Breast epithelium (tissue), 4 donors: ENCODE results near the gene DNAI7. TPM values are rescaled to one million over a fixed set of nuclear protein-coding genes. Genes with fewer than 3 reads are reported as not detected.

Source experiments
- DNase-seq, 2 donors: peaks; one replicate each; pipeline ENCODE4 v3.0.0-alpha.2; 2019; ENCODE audit warnings: low spot score in 2 of 2
- H3K27ac ChIP-seq, 2 donors: fragments of 200-600 bp; sonication (generic) in 1 of 2; one replicate each; pipeline ENCODE4 v1.5.1; 2016 to 2019; ENCODE audit warnings: mild to moderate bottlenecking in 1 of 2
- H3K27me3 ChIP-seq, 2 donors: fragments of 200-600 bp; sonication (generic) in 1 of 2; one replicate each; pipeline versions ENCODE4 v1.5.1 to v1.6.0; 2017 to 2019; ENCODE audit warnings: control low read depth in 1 of 2, mild to moderate bottlenecking in 1 of 2
- H3K36me3 ChIP-seq: fragments of 200-600 bp; one replicate; pipeline ENCODE4 v1.5.1; 2019
- H3K4me1 ChIP-seq, 2 donors: fragments of 200-600 bp; sonication (generic); one replicate each; pipeline ENCODE4 v1.5.1; 2016 to 2019; ENCODE audit warnings: control low read depth in 1 of 2
- H3K4me3 ChIP-seq, 3 donors: fragments of 200-600 bp; sonication (generic); 1 replicate in 2 of 3; 2 replicates in 1 of 3; pipeline ENCODE4 v1.5.1; 2016 to 2019; ENCODE audit warnings: mild to moderate bottlenecking in 3 of 3, moderate library complexity in 2 of 3
- H3K9me3 ChIP-seq, 2 donors: fragments of 200-600 bp; sonication (generic) in 1 of 2; one replicate each; pipeline ENCODE4 v1.5.1; 2016 to 2019; ENCODE audit warnings: control low read depth in 1 of 2
- CTCF ChIP-seq, 3 donors: fragments of 450-650 bp; IDR thresholded peaks; one replicate each; pipeline ENCODE4 v1.5.1; 2016 to 2017; ENCODE audit warnings: antibody characterized with exemption in 3 of 3, mild to moderate bottlenecking in 3 of 3, moderate library complexity in 3 of 3
- POLR2A ChIP-seq: fragments of 450-650 bp; IDR thresholded peaks from one replicate; pipeline ENCODE4 v1.6.1; 2016; ENCODE audit warnings: antibody characterized with exemption, mild to moderate bottlenecking, moderate library complexity
- POLR2AphosphoS5 ChIP-seq, 3 donors: sonication (generic); formaldehyde crosslinking; IDR thresholded peaks; one replicate each; pipeline ENCODE4 v1.6.1; 2017; ENCODE audit warnings: antibody characterized with exemption in 3 of 3
- intact Hi-C: fragments of 100-400 bp; cut with DNase I; formaldehyde crosslinking; loops from one replicate; pipeline ENCODE4 v1.15.1; 2023; ENCODE audit warnings: low total_unique reads
- total RNA-seq, 3 donors: library from RNA; depleted of rRNA; stranded (reverse); fragments of >200 nt; gene quantifications; one replicate each; pipeline ENCODE4 v1.1.0, GENCODE V29; 2016

DNAI7 gene
- total RNA-seq, 3 donors from 2014 or later: 1.1 to 4.2 (median 2.0) TPM

GRCh38 chr12:25207411-25207810 lies 12.5 kb upstream of the DNAI7 start:
- Histone ChIP-seq H3K36me3 (peaks cover 4% of the 10 kb centered on the region), H3K4me3 (no peak overlapping the region), H3K27ac (no peak overlapping the region), H3K9me3 (no peaks in the 10 kb centered on the region), H3K27me3 (no peaks in the 10 kb centered on the region), H3K4me1 (no peaks in the 10 kb centered on the region)
- TF ChIP-seq POLR2AphosphoS5 (IDR thresholded peaks at IDR 0.05): no peak
- TF ChIP-seq CTCF (IDR thresholded peaks at IDR 0.05): no peak
- TF ChIP-seq POLR2A: no peak
- DNase-seq: no peak
- intact Hi-C loops: no loop called here

- H3K27me3 ChIP-seq: no peaks in the 10 kb centered on the region
- DNase-seq: no peak
- intact Hi-C loops: loop anchor here (5.0 kb wide), 1 partner anchor 795 kb away; no protein-coding TSS in a partner anchor
- H3K36me3 ChIP-seq: no peaks in the 10 kb centered on the region
- H3K4me3 ChIP-seq: no peak overlapping the region
- TF ChIP-seq CTCF (IDR thresholded peaks at IDR 0.05): no peak
- no peak for TF ChIP-seq POLR2A
- no peak for TF ChIP-seq POLR2AphosphoS5 (IDR thresholded peaks at IDR 0.05)
- H3K27ac ChIP-seq: no peak overlapping the region
- no peaks in the 10 kb centered on the region for H3K9me3 ChIP-seq
- H3K4me1 ChIP-seq: no peaks in the 10 kb centered on the region
These were observed 7.2 kb upstream of the DNAI7 start for GRCh38 chr12:25202137-25202536.

- TF ChIP-seq POLR2A: no peak
- intact Hi-C loops: loop anchor here (5.0 kb wide), 1 partner anchor 793 kb away; no protein-coding TSS in a partner anchor
- H3K9me3 ChIP-seq: no peaks in the 10 kb centered on the region
- H3K36me3 ChIP-seq: no peaks in the 10 kb centered on the region
- no peaks in the 10 kb centered on the region for H3K4me1 ChIP-seq
- H3K27me3 ChIP-seq: no peaks in the 10 kb centered on the region
- DNase-seq: no peak
- H3K4me3 ChIP-seq: no peak overlapping the region
- H3K27ac ChIP-seq: no peak overlapping the region
These were observed 5.7 kb upstream of the DNAI7 start for GRCh38 chr12:25200703-25201102.

- Histone ChIP-seq H3K36me3 (no peaks in the 10 kb centered on the region), H3K4me3 (no peak overlapping the region), H3K4me1 (peaks cover 0 to 4% of the 10 kb centered on the region in 2 donors), H3K27ac (no peak overlapping the region), H3K9me3 (no peaks in the 10 kb centered on the region), H3K27me3 (no peaks in the 10 kb centered on the region)
- TF ChIP-seq POLR2A (no peak), CTCF (IDR thresholded peaks at IDR 0.05) (no peak), POLR2AphosphoS5 (IDR thresholded peaks at IDR 0.05) (no peak)
- intact Hi-C loops: no loop called here
- DNase-seq: no peak
These were observed 2.6 kb upstream of the DNAI7 start for GRCh38 chr12:25197608-25198007.

GRCh38 chr12:25194722-25195055 lies 271 bp downstream of the DNAI7 start:
- no peak for DNase-seq
- H3K36me3 ChIP-seq: no peaks in the 10 kb centered on the region
- no peaks in the 10 kb centered on the region for H3K9me3 ChIP-seq
- peaks cover 0 to 4% of the 10 kb centered on the region in 2 donors for H3K4me1 ChIP-seq
- intact Hi-C loops: no loop called here
- TF ChIP-seq CTCF (IDR thresholded peaks at IDR 0.05): no peak
- TF ChIP-seq POLR2AphosphoS5 (IDR thresholded peaks at IDR 0.05): no peak
- TF ChIP-seq POLR2A: no peak
- no peaks in the 10 kb centered on the region for H3K27me3 ChIP-seq
- peak overlapping the region; percentile 54 to 83 (median 79) for H3K4me3 ChIP-seq
- H3K27ac ChIP-seq: peak overlapping the region; percentile 97

- TF ChIP-seq CTCF (IDR thresholded peaks at IDR 0.05) (no peak), POLR2AphosphoS5 (IDR thresholded peaks at IDR 0.05) (no peak), POLR2A (no peak)
- H3K4me3 ChIP-seq: peak overlapping the region in 2 of 3 donors; percentile 79 to 83
- no peaks in the 10 kb centered on the region for H3K9me3 ChIP-seq
- peak overlapping the region; percentile 97 for H3K27ac ChIP-seq
- H3K36me3 ChIP-seq: no peaks in the 10 kb centered on the region
- H3K4me1 ChIP-seq: peaks cover 0 to 4% of the 10 kb centered on the region in 2 donors
- H3K27me3 ChIP-seq: no peaks in the 10 kb centered on the region
- intact Hi-C loops: no loop called here
- DNase-seq: no peak
These were observed 746 bp downstream of the DNAI7 start for GRCh38 chr12:25194214-25194613.
